Thymus (tissue), 14 donors: ENCODE results near the gene NFKB2. TPM values are rescaled to one million over a fixed set of nuclear protein-coding genes. Genes with fewer than 3 reads are reported as not detected.

Experiments
- DNase-seq, 9 donors: peaks; one replicate each; pipeline ENCODE4 v3.0.0-alpha.2; 2013; ENCODE audit warnings: low spot score in 9 of 9, low read depth in 6 of 9, missing footprints in 1 of 9
- H3K27ac ChIP-seq, 2 donors: one replicate each; pipeline ENCODE4 v1.5.1; 2013; ENCODE audit warnings: control low read depth in 1 of 2, low read depth in 1 of 2, low read length in 1 of 2, mild to moderate bottlenecking in 1 of 2, moderate library complexity in 1 of 2
- H3K27me3 ChIP-seq, 2 donors: one replicate each; pipeline ENCODE4 v1.5.1; 2013; ENCODE audit warnings: low read length in 1 of 2; ENCODE audit not compliant: control insufficient read depth in 2 of 2, insufficient read depth in 1 of 2
- H3K36me3 ChIP-seq, 2 donors: one replicate each; pipeline ENCODE4 v1.5.1; 2013; ENCODE audit warnings: low read length in 1 of 2, mild to moderate bottlenecking in 1 of 2, moderate library complexity in 1 of 2; ENCODE audit not compliant: control insufficient read depth in 2 of 2, insufficient read depth in 2 of 2
- H3K4me1 ChIP-seq, 2 donors: one replicate each; pipeline ENCODE4 v1.5.1; 2013; ENCODE audit warnings: low read length in 2 of 2; ENCODE audit not compliant: control insufficient read depth in 2 of 2, insufficient read depth in 2 of 2
- H3K4me3 ChIP-seq, 2 donors: one replicate each; pipeline ENCODE4 v1.5.1; 2013; ENCODE audit warnings: low read length in 2 of 2, control low read depth in 1 of 2, mild to moderate bottlenecking in 1 of 2
- H3K9me3 ChIP-seq, 2 donors: one replicate each; pipeline ENCODE4 v1.5.1; 2013; ENCODE audit warnings: low read length in 1 of 2, mild to moderate bottlenecking in 1 of 2; ENCODE audit not compliant: control insufficient read depth in 2 of 2, insufficient read depth in 1 of 2
- WGBS: extraction: QIAGEN DNeasy Blood & Tissue Kit; methylation state at CpG from one replicate; pipeline ENCODE4 v1.1.7; 2013; 5-methylcytosine and 5-hydroxymethylcytosine counted together
- long read RNA-seq, 10 donors: transcript quantifications; one replicate each; lab custom pipeline, GENCODE V29; 2026
- polyA plus RNA-seq: library from polyadenylated mRNA; stranded (reverse); fragments of 200-250 nt; gene quantifications from one replicate; pipeline ENCODE4 v1.2.3, GENCODE V29; 2013
- total RNA-seq: library from RNA; stranded (reverse); fragments of 120-200 nt; gene quantifications from one replicate; pipeline ENCODE4 v1.2.4, GENCODE V29; 2013
- donor health status: healthy.

NFKB2 gene
- 35.6 TPM for total RNA-seq
- polyA plus RNA-seq = 37.8 TPM
- long read RNA-seq, donor 1 = 0 reads
- long read RNA-seq, donor 2 = 0 reads
- long read RNA-seq, donor 3 = 0 reads
- long read RNA-seq, donor 4 = 0 reads
- long read RNA-seq, donor 5, partial matches to known transcripts = 0 of 3 reads
- long read RNA-seq, donor 5, other reads (novel, unspliced or antisense) = 0 of 3 reads
- long read RNA-seq, donor 6, partial matches to known transcripts = 41 of 88 reads
- long read RNA-seq, donor 6, other reads (novel, unspliced or antisense) = 46 of 88 reads
- long read RNA-seq, donor 7, partial matches to known transcripts = 0 of 1 reads
- long read RNA-seq, donor 7, other reads (novel, unspliced or antisense) = 0 of 1 reads
- long read RNA-seq, donor 8 = 0 reads
- long read RNA-seq, donor 9, partial matches to known transcripts = 0 of 1 reads
- long read RNA-seq, donor 9, other reads (novel, unspliced or antisense) = 0 of 1 reads
- long read RNA-seq, donor 10 = 0 reads

GRCh38 chr10:102395400-102396316 is at the start of gene NFKB2:
Gene NFKB2, plus strand, starts transcription at chr10:102395705. Its CDS starts 255 bp downstream, at chr10:102395960.
- Histone ChIP-seq H3K27me3 (peaks cover 3 to 48% of the 10 kb centered on the region in 2 donors), H3K36me3 (peaks cover 0 to 21% of the 10 kb centered on the region in 2 donors), H3K4me1 (peaks cover 10 to 53% of the 10 kb centered on the region in 2 donors), H3K9me3 (no peaks in the 10 kb centered on the region), H3K27ac (peak within 1 kb of the TSS; percentile 83 to 98), H3K4me3 (peak within 1 kb of the TSS; percentile 49 to 84)
- 2% methylated on average over 42 of the region's 42 CpGs for WGBS
- peak in 8 of 9 donors; percentile 62 to 90 (median 77) for DNase-seq

DNA sequence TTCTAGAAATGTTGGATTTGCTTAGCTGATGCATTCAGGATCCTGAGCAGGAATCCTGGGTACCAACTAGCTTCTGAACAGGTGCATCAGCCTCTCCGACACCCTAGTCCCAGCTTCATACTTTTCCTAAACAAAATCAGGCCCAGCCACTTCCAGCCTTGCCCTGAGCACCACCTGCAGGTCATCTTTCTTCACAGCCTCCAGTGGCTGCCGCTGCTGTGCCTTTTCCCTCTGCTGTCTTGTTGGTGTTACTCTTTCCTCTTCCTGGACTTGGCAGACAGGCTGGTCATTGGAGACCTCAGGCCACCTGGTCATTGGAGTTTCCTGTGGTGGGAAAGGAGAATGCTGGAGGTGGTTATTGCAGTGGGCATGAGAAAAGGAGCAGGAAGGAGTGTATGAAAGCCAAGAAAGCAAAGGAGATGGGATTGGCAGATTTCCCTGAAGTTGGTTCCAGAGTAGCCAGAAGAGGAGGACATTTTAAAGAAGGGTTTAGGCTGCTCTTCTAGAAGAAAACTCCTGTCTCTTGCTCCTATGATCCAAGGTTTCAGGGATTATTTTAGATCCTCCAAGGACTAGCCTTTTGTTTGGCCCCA is 48.2 kb upstream of the NFKB2 start:
- H3K36me3 ChIP-seq = peaks cover 18 to 50% of the 10 kb centered on the region in 2 donors
- DNase-seq = no peak
- no peak overlapping the region for H3K27ac ChIP-seq
- no peaks in the 10 kb centered on the region for H3K27me3 ChIP-seq
- no peaks in the 10 kb centered on the region for H3K4me1 ChIP-seq
- H3K4me3 ChIP-seq = no peak overlapping the region
- H3K9me3 ChIP-seq = no peaks in the 10 kb centered on the region
- WGBS = 95% methylated on average over 2 of the region's 2 CpGs

DNA sequence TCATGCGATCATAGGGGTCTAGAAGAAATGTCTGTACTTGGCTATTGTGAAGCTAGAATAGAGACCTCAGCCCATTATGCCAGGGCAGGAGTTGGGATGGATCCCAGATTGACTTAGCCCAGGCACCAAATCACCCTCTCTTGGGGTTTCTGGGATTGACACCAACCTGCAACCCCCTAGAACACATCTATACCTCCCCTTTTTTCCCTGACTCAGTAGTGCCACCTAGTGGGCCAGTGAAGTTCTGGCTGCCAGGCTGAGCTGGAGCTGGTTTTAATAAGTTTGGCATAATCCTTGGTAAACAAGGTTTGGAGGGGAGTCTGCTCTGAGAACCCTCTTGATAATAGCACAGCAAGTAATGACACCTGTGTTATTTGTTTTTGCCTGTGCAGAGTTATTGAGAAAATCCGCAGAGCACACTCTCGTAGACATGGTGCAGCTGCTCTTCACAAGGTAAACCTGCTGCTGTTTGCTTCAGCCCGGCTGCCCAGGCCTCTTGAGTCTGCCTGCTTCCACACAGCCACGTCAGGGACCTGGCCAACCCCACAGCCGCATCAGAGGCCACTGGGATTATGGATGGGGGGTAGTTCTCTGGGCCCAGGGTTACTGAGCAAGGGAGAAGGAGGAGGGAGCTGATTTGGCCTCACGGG is 43.3 kb upstream of the NFKB2 start:
- DNase-seq = peak; percentile 18 to 77 (median 60)
- no peak overlapping the region for H3K27ac ChIP-seq
- no peaks in the 10 kb centered on the region for H3K4me1 ChIP-seq
- H3K4me3 ChIP-seq = no peak overlapping the region
- peaks cover 50 to 66% of the 10 kb centered on the region in 2 donors for H3K36me3 ChIP-seq
- H3K27me3 ChIP-seq = no peaks in the 10 kb centered on the region
- no peaks in the 10 kb centered on the region for H3K9me3 ChIP-seq
- 91% methylated on average over 7 of the region's 7 CpGs for WGBS

DNA sequence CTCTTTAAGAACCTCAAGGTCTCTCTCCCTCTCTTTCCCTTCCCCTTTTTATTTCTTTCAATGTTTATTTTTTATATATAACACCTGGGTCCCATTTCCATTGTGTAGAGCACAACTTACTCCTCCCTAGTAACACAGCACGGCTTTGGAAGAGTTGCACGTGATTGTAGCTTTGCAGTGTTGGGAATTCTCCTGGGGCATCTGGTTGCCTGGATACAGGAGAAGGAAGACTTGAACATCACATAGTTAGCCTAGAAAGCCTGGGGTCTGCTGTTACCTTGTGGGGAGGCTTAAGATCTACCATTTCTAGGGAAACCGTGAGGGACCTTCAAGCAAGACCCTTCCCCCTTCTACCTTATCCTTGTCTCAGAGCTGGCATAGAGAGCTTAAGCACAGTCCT is 41.1 kb upstream of the NFKB2 start:
- WGBS = 100% methylated on average over 3 of the region's 3 CpGs
- Histone ChIP-seq H3K4me1 (no peaks in the 10 kb centered on the region), H3K36me3 (peaks cover 71 to 74% of the 10 kb centered on the region in 2 donors), H3K9me3 (no peaks in the 10 kb centered on the region), H3K27ac (no peak overlapping the region), H3K27me3 (no peaks in the 10 kb centered on the region), H3K4me3 (no peak overlapping the region)
- DNase-seq = no peak

DNA sequence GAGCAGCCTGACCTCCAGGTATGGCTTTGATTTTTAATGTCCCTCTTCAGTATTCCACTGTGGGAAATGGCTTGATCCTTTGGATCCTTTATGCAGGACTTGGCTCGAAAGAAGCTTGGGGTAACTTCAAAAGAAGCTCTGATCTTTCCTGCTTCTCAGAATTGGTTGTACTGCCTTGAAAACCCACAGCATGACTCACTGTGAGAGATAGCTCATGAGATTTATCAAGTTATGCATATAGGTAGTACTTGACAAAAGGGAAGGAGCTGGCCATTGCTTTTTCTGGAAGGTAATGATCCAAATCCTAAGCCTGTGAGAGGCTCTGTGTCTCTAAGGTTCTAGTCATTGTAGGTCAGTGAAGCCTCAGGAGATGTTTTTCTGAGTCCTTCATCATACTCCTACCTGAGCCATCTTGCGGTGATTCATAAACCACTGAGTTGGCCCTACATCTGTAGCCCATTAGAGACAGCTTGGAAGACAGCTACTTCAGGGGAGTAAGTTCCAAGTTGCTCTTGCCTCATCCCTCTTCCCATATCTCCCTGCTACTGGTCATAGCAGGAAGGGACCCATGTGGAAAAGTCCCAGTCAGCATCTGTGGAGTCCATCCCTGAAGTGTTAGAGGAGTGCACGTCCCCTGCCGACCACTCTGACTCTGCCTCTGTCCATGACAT is 36.7 kb upstream of the NFKB2 start:
- H3K4me3 ChIP-seq = no peak overlapping the region
- 98% methylated on average over 4 of the region's 4 CpGs for WGBS
- peaks cover 78 to 82% of the 10 kb centered on the region in 2 donors for H3K36me3 ChIP-seq
- DNase-seq = no peak
- no peak overlapping the region for H3K27ac ChIP-seq
- no peaks in the 10 kb centered on the region for H3K9me3 ChIP-seq
- no peaks in the 10 kb centered on the region for H3K4me1 ChIP-seq
- H3K27me3 ChIP-seq = no peaks in the 10 kb centered on the region

DNA sequence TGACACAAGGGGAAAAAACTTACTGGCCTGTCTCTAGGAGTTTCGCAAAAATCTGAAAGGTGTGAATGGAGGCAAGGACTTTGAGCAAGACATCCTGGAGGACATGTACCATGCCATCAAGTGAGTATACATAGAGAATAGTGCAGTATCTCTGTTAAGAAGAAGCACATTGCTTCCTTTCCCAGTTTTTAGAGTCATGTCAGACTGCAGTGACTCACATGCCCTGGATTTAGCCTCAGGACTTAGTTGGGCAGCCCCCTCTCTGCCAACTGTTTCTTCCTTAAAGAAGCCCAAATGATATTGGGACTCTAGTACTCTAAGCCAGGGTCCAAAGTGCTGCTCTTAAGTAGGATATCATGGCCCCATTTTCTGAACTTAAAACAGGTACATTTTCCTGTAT is 28.1 kb upstream of the NFKB2 start:
- Histone ChIP-seq H3K36me3 (peaks cover 80 to 84% of the 10 kb centered on the region in 2 donors), H3K27ac (no peak overlapping the region), H3K4me1 (no peaks in the 10 kb centered on the region), H3K4me3 (no peak overlapping the region), H3K9me3 (peaks cover 0 to 2% of the 10 kb centered on the region in 2 donors), H3K27me3 (no peaks in the 10 kb centered on the region)
- 100% methylated on average over 1 of the region's 1 CpG for WGBS
- no peak for DNase-seq

DNA sequence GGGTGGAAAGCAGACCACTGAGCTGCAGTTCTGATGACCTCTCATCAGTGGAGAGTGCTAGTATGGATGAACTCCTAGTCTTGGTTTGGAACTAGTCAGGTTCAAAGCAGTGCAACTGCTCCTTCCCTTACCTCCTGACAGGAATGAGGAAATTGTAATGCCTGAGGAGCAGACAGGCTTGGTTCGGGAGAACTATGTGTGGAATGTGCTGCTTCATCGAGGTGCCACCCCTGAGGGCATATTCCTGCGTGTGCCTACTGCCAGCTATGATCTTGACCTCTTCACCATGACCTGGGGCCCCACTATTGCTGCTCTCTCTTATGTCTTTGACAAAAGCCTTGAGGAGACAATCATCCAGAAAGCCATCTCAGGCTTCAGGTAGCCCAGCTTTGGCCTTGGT is 27.4 kb upstream of the NFKB2 start:
- H3K4me3 ChIP-seq = no peak overlapping the region
- no peak for DNase-seq
- H3K36me3 ChIP-seq = peaks cover 73 to 82% of the 10 kb centered on the region in 2 donors
- H3K27me3 ChIP-seq = no peaks in the 10 kb centered on the region
- no peaks in the 10 kb centered on the region for H3K4me1 ChIP-seq
- H3K27ac ChIP-seq = no peak overlapping the region
- 99% methylated on average over 3 of the region's 3 CpGs for WGBS
- H3K9me3 ChIP-seq = peaks cover 0 to 2% of the 10 kb centered on the region in 2 donors

DNA sequence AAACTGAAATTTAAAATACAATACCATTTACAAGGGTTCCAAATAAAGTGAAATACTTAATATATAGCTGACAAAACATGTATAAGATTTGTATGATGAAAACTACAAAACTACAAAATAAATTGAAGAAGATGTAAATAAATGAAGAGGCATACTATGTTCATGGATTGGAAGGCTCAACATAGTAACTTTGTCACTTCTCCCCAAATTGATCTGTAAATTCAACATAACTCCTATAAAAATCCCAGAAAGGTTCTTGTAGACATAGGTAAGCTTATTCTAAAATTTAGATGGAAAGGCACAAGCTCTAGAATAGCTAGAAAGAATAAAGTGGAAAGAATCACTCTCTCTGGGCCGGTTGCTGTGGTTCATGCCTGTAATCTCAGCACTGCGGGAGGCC is 24.2 kb upstream of the NFKB2 start:
- Histone ChIP-seq H3K27me3 (no peaks in the 10 kb centered on the region), H3K4me3 (no peak overlapping the region), H3K36me3 (peaks cover 68 to 79% of the 10 kb centered on the region in 2 donors), H3K9me3 (peaks cover 0 to 2% of the 10 kb centered on the region in 2 donors), H3K4me1 (no peaks in the 10 kb centered on the region), H3K27ac (no peak overlapping the region)
- WGBS = 100% methylated on average over 2 of the region's 2 CpGs
- DNase-seq = no peak
